HG03575 (cell line): ENCODE results near the gene EEF2.

Source experiments
- ATAC-seq: cut with Tn5 transposase; IDR thresholded peaks from one replicate; pipeline ENCODE4 v1.9.1; 2021; ENCODE audit not compliant: unreplicated experiment, insufficient number of reproducible peaks, low FRiP score; ENCODE audit errors: extremely low read depth

EEF2 gene

DNA sequence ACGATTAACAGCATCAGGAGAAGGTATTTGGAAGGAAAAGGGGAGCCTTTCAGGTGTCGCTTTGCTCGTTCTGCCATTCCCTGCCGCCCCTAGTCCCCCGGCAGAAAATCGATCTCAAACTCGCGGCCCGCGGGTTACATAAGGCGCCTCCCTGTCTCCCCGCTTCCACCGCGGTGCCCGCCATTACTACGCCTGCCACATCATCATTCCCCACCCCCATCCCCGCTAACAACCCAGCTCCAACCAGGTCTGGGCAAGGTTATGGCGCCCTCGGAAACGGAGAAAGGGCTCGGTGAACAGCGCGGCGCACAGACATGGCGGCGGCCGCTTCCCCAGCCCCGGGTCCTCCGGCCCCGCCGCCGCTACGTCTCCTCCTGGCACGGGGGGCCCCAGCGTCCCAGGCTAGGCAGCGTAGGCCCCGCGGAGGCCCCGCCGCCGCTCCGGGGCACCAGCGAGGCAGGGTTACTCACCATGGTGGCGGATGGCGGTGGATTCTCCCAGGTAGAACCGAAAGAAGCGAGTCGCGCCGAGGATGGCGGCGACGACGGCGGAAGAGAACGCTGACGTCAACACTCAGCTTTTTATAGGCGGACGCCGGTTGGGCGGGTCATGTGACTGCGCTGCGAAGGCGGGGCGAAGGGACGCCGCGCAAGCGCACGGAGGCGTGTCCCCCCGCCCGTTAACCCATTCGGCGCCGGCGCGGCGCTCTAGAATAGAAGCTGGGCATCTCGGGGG is at the start of gene EEF2:
Gene EEF2 (minus strand): TSS at position 556 of the 735 bp plus-strand sequence. CDS start 83 bp downstream, at position 473.
- no peak for ATAC-seq

DNA sequence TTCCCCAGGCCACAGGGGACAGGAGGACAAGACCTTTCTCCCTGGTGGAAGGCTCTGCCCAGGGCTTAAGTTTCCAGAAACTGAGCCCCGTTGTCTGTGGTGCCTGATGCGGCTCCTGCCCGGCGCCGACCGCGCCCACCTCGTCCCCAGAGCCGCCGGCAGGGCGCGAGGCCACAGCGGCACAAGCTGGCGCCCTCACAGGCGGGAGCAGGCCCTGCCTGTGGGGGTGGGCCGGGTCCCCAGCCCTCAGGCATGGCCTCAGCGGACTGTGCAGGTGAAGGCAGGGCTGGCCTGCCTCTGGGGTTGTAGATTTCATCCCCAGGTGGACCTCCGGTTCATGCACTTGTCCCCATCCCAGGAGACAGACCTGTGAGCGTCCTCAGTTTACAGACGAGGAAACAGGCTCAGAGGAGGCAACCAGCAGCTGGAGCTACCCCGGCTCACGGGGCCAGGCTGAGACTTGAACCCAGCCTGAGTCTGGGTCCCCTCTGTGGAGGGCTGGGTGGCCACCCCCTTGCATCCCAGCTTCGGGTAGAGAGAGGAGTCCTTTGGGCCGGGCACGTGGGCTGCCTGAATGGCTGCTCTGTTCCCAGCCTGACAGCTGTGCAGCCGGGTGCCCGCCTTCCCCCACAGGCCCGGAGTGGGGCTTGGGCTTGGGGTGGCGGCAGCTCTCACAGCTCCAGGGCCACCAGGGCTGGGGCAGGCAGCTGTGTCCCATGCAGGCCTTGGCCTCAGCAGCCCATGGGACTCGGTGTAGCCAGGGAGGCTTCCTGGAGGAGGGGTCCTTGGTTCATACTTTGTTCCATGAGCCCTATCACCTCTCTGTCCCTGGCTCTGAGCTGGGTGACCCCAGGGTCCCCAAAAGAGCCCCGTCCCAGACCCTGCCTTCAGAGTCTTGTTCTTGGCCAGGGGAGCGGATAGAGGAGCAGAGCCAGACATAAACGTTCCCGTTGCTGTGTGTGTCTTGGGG is 49.1 kb upstream of the EEF2 start:
- ATAC-seq: no peak

GRCh38 chr19:4033028-4033956 is 48.0 kb upstream of the EEF2 start:
- no peak for ATAC-seq

DNA sequence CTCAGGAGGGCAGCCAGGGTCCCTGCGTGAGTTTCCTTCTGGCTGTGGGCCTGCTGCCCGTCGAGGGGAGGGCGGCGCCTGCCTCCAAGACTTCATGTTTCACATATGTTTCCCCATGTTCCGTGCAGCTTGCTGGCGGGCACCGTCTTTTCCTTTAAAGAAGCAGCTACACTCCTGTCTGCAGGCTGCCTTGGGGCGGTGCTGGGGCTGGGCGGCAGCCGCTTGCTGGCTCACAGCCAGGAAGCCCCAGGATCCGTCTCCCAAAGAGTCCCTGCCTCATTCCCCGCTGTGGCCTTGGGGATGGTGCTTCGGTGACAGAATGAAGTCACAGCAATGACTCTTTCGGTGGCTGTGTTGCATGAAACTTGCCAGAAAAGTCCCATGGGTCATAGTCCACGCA is 47.2 kb upstream of the EEF2 start:
- ATAC-seq: no peak

DNA sequence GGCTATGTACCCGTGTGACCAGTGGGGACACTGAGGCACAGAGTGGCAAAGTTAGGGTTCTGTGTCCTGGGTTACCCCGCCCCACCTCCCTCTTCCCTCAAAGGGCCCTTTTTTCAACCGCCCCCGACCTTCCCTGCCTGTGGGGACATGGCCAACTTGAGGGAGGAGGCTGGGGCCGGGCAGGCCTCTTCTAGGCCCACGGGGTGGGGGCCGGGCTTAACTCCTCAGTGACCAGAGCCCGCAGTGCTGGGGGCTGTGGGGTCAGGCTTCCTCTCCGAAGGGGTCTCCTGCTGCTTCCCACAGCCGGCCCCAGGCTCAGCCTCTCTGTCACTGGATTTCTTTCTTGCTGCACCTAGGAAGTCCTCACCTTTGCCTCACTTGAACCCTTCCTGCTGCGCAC is 46.2 kb upstream of the EEF2 start:
- no peak for ATAC-seq

DNA sequence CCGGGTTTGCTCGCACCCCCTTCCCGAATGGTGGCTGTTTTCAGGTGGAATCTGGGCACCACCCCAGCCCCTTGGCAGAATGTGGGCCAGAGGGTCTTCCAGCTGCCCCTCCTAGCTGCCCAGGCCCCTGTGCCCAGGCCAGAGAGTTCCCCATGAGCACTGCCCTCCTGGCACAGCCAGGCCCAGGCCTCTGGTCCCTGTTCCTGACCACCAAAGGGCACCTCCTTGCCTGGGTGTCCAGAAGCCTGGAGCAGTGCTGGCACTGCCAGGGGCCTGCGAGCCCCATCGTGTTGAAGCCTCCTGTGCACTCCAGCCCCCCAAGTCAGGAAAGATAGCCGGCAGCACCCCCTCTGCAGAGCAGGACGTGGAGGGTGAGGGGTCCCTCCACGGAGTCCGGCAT is 45.7 kb upstream of the EEF2 start:
- ATAC-seq: no peak

GRCh38 chr19:4030552-4030951 is 45.3 kb upstream of the EEF2 start:
- ATAC-seq: no peak

GRCh38 chr19:4029247-4029614 is 44.0 kb upstream of the EEF2 start:
- ATAC-seq: no peak

DNA sequence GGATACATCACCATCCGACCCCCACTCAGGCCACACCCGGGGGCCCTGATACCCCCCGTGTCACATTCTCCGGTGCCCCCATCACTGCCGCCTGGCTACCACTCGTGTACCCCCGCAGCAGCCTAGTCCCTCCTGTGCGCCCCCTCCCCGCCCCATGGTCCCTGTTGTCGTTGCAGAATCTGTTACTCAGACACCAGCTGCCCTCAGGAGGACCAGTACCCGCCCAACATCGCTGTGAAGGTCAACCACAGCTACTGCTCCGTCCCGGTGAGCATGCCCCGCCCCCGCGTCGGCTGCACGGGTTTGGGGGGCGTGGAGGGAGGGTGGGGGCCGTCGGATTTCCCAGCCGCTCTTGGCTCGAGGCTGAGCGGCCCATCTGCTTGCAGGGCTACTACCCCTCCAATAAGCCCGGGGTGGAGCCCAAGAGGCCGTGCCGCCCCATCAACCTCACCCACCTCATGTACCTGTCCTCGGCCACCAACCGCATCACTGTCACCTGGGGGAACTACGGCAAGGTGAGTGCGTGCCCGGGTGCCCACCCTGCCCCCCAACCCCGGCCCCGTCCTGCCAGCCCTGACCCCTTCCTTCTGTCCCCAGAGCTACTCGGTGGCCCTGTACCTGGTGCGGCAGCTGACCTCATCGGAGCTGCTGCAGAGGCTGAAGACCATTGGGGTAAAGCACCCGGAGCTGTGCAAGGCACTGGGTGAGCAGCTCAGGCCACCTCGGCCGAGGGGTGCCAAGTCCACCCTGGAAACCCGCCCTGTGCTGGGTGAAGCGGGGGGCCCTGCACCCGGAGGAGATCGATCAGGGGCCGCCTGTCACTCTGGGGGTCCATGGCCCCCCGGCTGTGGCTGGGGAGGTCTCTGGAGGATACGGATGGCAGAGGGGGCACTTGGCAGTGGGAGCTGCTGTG is 43.3 kb upstream of the EEF2 start:
- no peak for ATAC-seq

DNA sequence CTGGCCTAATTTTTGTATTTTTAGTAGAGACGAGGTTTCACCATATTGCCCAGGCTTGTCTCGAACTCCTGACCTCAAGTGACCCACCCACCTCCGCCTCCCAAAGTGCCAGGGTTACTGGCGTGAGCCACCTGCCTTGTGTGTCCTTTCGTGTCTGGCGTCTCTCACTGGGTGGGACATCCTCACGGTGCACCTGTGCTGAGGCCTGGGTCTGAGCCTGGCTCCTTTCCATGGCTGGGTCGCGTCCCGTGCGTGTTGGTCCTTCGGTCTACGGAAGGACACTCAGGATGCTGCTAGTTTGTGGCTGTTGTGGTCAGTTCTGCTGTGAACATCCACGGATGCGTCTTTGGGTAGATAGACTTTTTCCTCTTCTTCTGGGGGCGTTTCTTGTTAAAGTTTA is 41.9 kb upstream of the EEF2 start:
- ATAC-seq: no peak

DNA sequence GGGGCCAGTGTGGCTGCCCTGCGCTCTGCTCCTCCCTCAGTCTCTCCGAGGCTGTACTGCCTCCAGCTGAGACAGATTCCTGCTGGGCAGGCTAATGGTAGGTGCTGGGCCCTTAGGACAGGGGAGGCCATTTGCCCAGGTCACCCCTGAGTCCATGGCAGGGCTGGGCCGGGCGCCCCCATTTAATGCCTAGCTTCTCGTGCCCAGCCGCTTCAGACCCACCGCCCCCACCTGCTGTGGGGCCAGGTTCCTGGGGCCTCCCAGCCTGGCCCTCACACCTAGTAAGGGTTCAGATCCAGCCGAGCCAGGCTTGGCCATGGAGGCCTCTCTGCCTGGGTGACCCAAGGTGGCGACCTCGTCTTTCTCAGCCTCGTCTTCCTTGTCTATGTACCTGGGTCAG is 40.1 kb upstream of the EEF2 start:
- no peak for ATAC-seq

DNA sequence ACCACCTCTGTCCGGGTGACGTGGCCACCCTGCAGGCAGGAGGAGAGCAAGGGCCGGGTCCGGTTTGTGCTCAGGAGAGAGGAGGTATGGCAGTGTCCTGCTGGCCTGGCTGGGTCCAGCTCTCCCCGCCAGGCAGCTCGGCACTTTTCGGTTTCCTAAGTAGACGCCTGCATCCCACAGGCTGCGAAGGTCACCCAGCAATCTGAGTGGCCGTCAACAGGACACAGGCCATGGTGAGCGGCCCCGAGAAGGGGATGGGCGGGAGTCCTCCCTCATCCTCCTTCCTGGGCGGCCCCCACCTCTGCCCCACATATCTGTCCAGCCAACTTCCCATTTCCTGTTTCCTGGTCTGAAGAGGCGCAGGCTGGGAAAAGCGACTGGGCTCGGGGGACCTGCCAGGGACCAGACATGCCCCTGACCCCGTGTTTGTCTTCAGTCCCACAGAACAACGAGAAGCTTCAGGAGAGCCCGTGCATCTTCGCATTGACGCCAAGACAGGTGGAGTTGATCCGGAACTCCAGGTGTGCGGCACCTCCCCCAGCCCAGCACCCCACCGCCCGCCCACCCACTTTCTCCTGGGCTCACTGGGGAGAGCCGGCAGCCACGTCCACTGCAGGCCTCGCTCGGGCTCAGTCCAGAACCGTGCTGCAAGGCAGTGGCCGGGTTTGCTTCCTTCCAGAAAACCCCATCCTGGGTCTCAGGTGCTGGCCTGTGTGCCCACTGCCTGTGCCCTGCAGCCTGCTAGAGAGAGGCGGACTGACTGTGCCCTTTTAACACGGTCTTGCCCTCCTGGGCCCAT is 38.5 kb upstream of the EEF2 start:
- ATAC-seq: no peak

DNA sequence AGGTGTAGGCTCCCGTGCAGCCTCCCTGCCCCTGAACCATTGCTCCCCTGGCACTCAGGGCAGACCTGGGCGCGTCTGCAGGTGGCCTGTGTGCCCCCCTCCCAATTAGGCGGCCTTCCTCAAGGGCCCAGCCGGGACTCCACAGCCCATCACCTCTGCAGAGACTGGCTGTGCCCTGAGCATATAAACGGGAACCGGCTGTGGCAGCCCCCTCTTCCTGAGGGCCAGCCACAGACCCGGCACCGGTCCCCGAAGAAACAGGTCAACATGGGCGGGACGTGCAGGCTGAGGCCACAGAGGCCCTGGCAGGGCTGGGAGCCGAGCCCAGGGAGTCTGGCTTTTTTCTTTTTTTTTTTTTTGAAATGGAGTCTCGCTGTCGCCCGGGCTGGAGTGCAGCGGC is 34.3 kb upstream of the EEF2 start:
- ATAC-seq: no peak

DNA sequence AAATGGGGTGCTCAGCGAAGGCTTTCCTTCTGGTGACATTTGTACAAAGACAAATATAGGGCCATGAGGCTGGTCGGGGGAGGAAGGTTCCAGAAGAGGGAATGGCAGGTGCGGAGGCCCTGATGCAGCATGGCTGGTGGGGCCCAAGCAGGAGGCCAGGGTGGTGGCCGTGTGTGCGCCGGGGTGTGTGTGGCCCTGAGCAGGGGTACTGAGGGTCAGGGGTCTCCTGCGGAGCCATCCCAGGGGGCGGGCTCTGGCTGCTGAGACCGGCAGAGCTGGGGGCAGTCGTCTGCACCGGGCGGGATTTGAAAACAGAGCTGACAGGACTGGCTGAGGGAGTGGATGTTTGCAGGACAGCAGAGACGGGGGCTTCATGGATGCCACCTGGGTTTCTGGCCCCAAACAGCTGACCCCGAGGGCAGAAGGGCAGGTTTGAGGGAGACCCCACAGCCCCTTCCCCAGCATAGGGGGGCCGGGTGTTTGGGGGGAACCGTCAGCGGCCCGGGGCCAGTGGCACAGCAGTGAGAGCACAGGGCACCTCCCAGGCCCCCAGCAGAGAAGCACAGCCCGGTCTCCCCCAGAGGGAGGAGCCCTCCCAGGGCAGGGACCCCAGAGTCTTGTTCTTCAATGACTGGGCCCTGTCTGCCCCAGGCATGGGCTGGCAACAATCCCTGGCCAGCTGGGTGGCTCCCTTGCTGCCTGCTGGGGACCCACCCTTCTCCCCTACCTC is 33.7 kb upstream of the EEF2 start:
- ATAC-seq: no peak

- no peak for ATAC-seq
Measured at GRCh38 chr19:4018140-4018613, 32.9 kb upstream of the EEF2 start.

- ATAC-seq: no peak
Measured at GRCh38 chr19:4016903-4017638, 31.8 kb upstream of the EEF2 start.
